Measurements from ENCODE around the gene SNAPC4.

DNA sequence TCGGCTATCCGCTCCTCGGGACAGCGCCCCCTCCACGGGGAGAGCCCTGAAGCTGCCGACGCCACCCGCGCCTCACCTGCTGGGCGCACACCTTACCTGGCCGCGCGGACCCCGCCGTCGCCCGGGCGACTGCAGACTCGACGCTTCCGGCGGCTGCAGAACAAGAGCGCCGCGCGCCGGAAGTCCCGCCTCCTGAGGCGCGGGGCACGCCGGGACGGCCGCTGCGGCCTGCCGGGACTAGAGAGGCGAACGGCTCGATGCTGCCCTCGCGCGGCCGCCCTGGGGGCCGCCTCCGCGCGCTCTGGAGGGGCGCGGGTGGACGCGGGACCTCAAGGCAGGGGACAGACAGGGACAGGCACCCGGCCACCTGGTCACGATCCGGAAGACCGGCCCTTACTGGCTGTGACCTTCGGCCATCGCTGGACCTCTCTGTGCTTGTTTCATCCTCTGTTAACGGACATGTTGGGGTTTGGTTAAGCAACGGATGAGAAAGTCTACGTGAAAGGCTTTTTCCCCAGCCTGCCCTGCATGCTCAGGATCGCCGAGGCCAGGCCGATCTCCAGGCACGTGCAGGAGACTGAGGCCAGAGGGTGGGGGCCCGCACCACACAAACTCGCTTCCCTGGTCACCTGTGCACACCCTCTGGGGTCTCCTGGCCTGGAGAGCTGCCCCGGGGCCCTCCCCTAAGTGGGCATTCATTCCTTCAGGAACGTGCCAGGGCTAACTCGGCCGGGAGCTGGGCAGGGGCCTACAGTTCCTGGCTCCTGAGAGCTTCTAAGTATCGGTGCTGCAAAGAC, at the start of gene SNAPC4:
- TF ChIP-seq, protein P1, sequence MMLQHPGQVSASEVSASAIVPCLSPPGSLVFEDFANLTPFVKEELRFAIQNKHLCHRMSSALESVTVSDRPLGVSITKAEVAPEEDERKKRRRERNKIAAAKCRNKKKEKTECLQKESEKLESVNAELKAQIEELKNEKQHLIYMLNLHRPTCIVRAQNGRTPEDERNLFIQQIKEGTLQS (IDR thresholded peaks at IDR 0.05; ENCODE audit: insufficient read depth, low read depth, low read length) = peak; percentile 52; the same call in 1 of the 2 replicates
- TF ChIP-seq SIN3A (conservative IDR thresholded peaks at IDR 0.05 in 1 of 2, IDR thresholded peaks at IDR 0.05 in 1 of 2; ENCODE audit: low read depth in 1 of 2, low read length in 2 of 2) (peak in 1 of 2 experiments; percentile 92; a peak in 2 of 4 replicates), POLR2A (IDR thresholded peaks at IDR 0.05; ENCODE audit: control extremely low read depth in 1 of 2, low read depth in 2 of 2, low read length in 2 of 2) (peak in 1 of 2 experiments; percentile 86; a peak in 2 of 3 replicates), RAD21 (IDR thresholded peaks at IDR 0.05 in 1 of 2, conservative IDR thresholded peaks at IDR 0.05 in 1 of 2; ENCODE audit: low read depth in 2 of 2, low read length in 2 of 2) (peak; percentile 57 to 77), SP1 (IDR thresholded peaks at IDR 0.05; ENCODE audit: low read depth, low read length) (no peak; the same call in 1 of the 2 replicates), CBX8 (IDR thresholded peaks at IDR 0.05; ENCODE audit: borderline replicate concordance, low read depth, low read length) (no peak), RBBP5 (IDR thresholded peaks at IDR 0.05; ENCODE audit: borderline replicate concordance, low read depth, low read length) (no peak), POLR2AphosphoS5 (IDR thresholded peaks at IDR 0.05; ENCODE audit: low read depth, low read length) (peak; percentile 76), HDAC6 (IDR thresholded peaks at IDR 0.05; ENCODE audit: low read depth, low read length) (no peak), EP300 (IDR thresholded peaks at IDR 0.05; ENCODE audit: borderline replicate concordance in 1 of 2, low read depth in 2 of 2, low read length in 2 of 2) (peak in 1 of 2 experiments; percentile 37; a peak in 1 of 3 replicates), TCF12 (IDR thresholded peaks at IDR 0.05; ENCODE audit: low read depth, low read length) (no peak)
- TF ChIP-seq, protein P2, sequence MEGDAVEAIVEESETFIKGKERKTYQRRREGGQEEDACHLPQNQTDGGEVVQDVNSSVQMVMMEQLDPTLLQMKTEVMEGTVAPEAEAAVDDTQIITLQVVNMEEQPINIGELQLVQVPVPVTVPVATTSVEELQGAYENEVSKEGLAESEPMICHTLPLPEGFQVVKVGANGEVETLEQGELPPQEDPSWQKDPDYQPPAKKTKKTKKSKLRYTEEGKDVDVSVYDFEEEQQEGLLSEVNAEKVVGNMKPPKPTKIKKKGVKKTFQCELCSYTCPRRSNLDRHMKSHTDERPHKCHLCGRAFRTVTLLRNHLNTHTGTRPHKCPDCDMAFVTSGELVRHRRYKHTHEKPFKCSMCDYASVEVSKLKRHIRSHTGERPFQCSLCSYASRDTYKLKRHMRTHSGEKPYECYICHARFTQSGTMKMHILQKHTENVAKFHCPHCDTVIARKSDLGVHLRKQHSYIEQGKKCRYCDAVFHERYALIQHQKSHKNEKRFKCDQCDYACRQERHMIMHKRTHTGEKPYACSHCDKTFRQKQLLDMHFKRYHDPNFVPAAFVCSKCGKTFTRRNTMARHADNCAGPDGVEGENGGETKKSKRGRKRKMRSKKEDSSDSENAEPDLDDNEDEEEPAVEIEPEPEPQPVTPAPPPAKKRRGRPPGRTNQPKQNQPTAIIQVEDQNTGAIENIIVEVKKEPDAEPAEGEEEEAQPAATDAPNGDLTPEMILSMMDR (IDR thresholded peaks at IDR 0.05; ENCODE audit: control extremely low read depth in 1 of 3, insufficient read depth in 1 of 3, low read depth in 1 of 3, low read length in 3 of 3) = peak in 2 of 3 experiments; percentile 86 to 92; a peak in 3 of 4 replicates
- TF ChIP-seq, protein P3, sequence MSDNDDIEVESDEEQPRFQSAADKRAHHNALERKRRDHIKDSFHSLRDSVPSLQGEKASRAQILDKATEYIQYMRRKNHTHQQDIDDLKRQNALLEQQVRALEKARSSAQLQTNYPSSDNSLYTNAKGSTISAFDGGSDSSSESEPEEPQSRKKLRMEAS (IDR thresholded peaks at IDR 0.05) = peak; percentile 46
- TF ChIP-seq, protein P4, sequence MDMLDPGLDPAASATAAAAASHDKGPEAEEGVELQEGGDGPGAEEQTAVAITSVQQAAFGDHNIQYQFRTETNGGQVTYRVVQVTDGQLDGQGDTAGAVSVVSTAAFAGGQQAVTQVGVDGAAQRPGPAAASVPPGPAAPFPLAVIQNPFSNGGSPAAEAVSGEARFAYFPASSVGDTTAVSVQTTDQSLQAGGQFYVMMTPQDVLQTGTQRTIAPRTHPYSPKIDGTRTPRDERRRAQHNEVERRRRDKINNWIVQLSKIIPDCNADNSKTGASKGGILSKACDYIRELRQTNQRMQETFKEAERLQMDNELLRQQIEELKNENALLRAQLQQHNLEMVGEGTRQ (IDR thresholded peaks at IDR 0.05; ENCODE audit: low read length) = peak; percentile 11; the same call in 1 of the 2 replicates
